ENCODE measurements around the gene MORC2.

Gene MORC2

DNA sequence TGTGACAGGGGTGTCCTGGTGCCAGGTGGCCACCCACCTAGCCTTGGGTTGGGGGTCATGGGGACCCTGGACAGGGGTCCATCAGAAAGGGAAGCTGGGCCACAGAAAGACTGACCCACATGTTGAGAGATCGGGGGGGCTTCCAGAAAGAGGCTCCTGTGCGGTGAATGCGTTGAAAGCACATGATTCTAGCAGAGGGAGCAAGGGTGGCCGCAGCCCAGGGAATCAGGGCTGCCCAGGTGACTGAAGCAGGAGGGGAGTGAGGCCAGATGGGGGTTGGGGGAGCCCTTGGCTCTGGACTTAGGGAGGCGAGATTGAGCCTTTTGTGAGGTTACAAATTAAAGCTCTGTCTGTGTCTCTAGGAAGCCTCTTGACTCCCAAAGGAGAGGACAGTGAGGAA, 80.7 kb downstream of the MORC2 start:
- TF ChIP-seq, protein P1, sequence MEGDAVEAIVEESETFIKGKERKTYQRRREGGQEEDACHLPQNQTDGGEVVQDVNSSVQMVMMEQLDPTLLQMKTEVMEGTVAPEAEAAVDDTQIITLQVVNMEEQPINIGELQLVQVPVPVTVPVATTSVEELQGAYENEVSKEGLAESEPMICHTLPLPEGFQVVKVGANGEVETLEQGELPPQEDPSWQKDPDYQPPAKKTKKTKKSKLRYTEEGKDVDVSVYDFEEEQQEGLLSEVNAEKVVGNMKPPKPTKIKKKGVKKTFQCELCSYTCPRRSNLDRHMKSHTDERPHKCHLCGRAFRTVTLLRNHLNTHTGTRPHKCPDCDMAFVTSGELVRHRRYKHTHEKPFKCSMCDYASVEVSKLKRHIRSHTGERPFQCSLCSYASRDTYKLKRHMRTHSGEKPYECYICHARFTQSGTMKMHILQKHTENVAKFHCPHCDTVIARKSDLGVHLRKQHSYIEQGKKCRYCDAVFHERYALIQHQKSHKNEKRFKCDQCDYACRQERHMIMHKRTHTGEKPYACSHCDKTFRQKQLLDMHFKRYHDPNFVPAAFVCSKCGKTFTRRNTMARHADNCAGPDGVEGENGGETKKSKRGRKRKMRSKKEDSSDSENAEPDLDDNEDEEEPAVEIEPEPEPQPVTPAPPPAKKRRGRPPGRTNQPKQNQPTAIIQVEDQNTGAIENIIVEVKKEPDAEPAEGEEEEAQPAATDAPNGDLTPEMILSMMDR (conservative IDR thresholded peaks at IDR 0.05) = no peak
- TF ChIP-seq ZFX (IDR thresholded peaks at IDR 0.05) = no peak
- H3K27ac ChIP-seq = no peak overlapping the region

DNA sequence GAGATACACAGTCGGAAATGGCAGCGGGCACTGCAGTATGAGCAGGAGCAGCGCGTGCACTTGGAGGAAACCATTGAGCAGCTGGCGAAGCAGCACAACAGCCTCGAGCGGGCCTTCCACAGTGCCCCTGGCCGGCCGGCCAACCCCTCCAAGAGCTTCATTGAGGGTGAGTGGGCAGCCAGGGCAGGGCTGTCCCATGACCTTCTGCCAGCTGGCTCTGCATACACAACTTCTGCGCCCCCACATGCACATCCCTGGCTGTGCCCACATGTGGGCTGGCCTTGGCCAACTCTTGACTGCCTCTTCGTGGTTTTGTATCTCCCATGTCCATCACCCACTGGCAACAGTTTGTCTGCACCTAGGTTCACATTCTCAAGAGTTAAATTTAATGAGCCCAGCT, 81.1 kb downstream of the MORC2 start:
- no peak for TF ChIP-seq ZFX (IDR thresholded peaks at IDR 0.05)
- TF ChIP-seq, protein P1 (conservative IDR thresholded peaks at IDR 0.05) = no peak
- no peak overlapping the region for H3K27ac ChIP-seq

- H3K27ac ChIP-seq = no peak overlapping the region
- TF ChIP-seq, protein P1 (conservative IDR thresholded peaks at IDR 0.05) = no peak
- no peak for TF ChIP-seq ZFX (IDR thresholded peaks at IDR 0.05)
Observed at GRCh38 chr22:30885591-30885990, 83.0 kb downstream of the MORC2 start.

DNA sequence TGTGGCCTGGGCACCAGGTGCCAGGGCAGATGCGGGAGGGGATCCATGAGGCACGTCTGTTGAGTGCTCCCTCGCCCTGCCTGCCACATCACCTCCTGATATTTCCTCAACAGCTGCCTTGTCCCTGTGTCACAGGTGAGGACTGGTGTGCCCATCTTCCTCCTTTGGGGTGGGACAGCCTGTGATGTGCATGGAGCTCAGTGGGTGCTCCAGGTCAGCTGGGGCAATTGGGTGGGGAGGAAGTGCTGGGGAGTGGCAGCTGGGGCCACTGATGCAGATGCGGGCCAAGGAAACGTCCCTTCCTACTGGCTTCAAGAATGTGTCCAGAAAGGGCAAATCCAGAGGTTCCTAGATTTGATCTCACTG, 83.6 kb downstream of the MORC2 start:
- H3K27ac ChIP-seq = no peak overlapping the region
- no peak for TF ChIP-seq ZFX (IDR thresholded peaks at IDR 0.05)
- TF ChIP-seq, protein P1 (conservative IDR thresholded peaks at IDR 0.05) = no peak

DNA sequence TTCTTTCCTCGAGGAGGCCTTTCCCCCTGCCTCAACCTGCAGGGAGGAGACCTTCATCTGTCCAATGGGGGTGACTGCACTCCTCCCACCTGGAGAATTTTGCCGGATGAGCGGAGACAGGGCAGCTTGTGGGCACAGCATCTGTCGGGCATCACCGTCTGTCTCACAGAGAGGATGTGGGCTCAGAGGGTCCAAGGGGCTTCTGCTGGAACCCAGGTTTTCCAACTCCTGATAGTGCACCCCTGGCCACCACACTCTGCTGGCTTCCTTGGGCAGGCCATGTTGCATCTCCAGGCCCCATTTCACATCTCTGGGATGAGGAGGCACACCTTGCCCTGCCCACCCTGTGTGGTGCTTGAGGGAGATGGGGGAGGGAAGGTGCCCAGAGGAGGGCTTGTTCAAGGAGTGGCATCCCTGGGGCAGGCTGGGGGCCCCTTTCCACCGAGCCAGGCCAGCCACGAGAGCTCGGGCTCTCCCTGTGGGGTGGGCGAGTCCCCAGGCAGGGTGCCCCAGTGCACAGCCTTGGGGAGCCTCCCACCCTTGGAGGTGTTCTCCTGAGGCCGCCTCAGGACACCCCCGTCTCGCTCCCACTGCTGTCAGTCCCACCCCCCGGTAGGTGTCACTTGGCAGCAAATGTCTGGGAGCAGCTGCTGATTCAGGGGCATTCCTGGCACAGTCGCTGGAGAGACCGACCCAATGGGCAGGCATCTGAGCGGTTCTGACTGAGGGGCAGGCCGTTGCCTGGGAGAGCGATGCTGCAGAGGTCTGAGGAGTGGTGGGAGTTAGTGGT, 84.2 kb downstream of the MORC2 start:
- no peak for TF ChIP-seq ZFX (IDR thresholded peaks at IDR 0.05)
- TF ChIP-seq, protein P1 (conservative IDR thresholded peaks at IDR 0.05) = no peak
- no peak overlapping the region for H3K27ac ChIP-seq

DNA sequence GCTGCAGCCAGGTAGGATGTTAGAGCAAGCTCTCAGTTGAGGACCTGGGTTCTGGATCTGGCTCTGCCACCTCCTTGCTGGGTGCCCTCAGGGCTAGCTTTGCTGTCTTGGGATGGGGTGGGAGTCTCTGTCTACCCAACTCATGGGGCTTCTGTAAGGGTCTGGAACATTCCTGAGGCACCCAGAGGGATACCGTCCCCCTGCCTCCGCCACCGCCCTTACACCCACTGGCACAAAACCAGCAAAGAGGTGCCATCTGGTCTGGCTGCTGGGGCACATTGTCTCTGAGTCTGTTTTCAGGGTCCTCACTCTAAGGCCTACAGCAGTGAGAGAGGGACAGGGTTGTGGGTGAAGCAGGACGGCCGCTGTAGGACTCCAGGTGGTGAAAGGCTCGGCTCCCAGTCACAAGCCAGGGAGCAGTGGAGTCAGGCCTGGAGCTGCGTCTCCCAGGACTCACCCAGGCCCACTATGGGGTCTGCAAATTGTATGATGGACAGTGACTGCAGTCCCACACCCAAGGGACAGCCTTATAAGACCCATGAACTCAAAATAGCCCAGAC, 84.9 kb downstream of the MORC2 start:
- TF ChIP-seq, protein P1 (conservative IDR thresholded peaks at IDR 0.05) = no peak
- no peak for TF ChIP-seq ZFX (IDR thresholded peaks at IDR 0.05)
- no peak overlapping the region for H3K27ac ChIP-seq

DNA sequence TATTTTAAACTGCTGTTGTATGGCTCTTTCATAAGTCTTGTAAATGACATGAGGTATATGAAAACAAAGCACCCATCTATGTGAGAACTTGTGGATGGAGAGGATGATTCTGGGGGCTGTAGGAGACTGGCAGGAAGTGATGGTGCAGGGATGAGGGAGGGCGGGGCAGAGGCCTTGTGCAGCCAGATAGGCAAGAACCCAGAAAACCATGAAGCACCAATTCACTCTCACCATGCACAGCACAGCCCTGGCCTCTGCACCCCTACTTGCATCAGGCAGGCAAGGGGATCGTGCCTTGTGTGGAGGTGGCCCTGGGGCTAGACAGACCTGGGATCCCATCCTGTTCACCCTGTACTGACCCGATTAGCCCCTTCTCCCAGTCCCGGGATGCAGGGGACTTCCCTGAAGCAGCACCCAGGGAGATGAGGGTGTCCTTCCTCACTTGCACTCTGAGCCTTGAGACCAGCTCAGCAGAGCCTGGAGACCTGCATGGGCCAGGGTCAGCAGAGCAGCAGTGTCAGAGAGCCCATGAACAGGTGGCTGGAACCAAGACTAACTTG, 85.5 kb downstream of the MORC2 start:
- no peak overlapping the region for H3K27ac ChIP-seq

More for the DNA sequence above, 85.5 kb downstream of the MORC2 start:
- TF ChIP-seq, protein P1 (conservative IDR thresholded peaks at IDR 0.05) = no peak

All from C4-2B (cell line).